ENCODE data around the gene STUM. TPM values are rescaled to one million over a fixed set of nuclear protein-coding genes. Genes with fewer than 3 reads are reported as not detected.

STUM gene
- polyA plus RNA-seq, 1 of the 3 experiments (the other 2 are of a cell fraction) = not detected

- no peak overlapping the region for H3K9ac ChIP-seq
- peaks cover 0 to 2% of the 10 kb centered on the region in 2 experiments; a peak in 1 of 4 replicates for H3K4me1 ChIP-seq (ENCODE audit: control insufficient read depth in 1 of 2, insufficient read depth in 2 of 2, low read depth in 1 of 2, low read length in 1 of 2)
- H3K4me2 ChIP-seq = no peak overlapping the region
- no peaks in the 10 kb centered on the region for H3K36me3 ChIP-seq (replicated peaks in 1 of 2; ENCODE audit: control insufficient read depth in 1 of 2, insufficient read depth in 2 of 2, low read length in 1 of 2)
- ChIA-PET CTCF (interaction anchor here (0.7 to 5.0 kb wide), 9 partner anchors 11 to 145 kb away, joined by 3 to 45 read pairs (median 4); partner anchors contain the start of gene STUM), POLR2A (no interaction called here)
- no peak overlapping the region for H2AFZ ChIP-seq (ENCODE audit: low read depth)
- H3F3A ChIP-seq (replicated peaks; ENCODE audit: insufficient read depth) = no peaks in the 10 kb centered on the region
- H3K79me2 ChIP-seq (ENCODE audit: insufficient read depth) = no peaks in the 10 kb centered on the region
- no peak overlapping the region for H3K27ac ChIP-seq (ENCODE audit: low read depth in 2 of 2, low read length in 1 of 2)
- no peaks in the 10 kb centered on the region for H3K9me3 ChIP-seq
- no peaks in the 10 kb centered on the region for H4K20me1 ChIP-seq (ENCODE audit: insufficient read depth)
- H3K4me3 ChIP-seq (ENCODE audit: low read depth in 2 of 2, low read length in 1 of 2) = no peak overlapping the region
- peaks cover 9% of the 10 kb centered on the region; the same call in 1 of the 2 replicates for H3K27me3 ChIP-seq (ENCODE audit: insufficient read depth)
- peak; percentile 72 for DNase-seq
- TF ChIP-seq CTCF (IDR thresholded peaks at IDR 0.05) (peak; percentile 41; the same call in 1 of the 2 replicates), SIN3A (IDR thresholded peaks at IDR 0.05; ENCODE audit: borderline replicate concordance, low read depth, low read length) (no peak), FOXM1 (IDR thresholded peaks at IDR 0.05; ENCODE audit: low read depth) (no peak)
- no peaks in the 10 kb centered on the region for H3K9me2 ChIP-seq
- 39% methylated on average over 3 of the region's 4 CpGs for WGBS (ENCODE audit: low lambda C conversion rate)
Observed at GRCh38 chr1:226569879-226570547, 21.4 kb downstream of the STUM start.

GRCh38 chr1:226571893-226572292 lies 23.3 kb downstream of the STUM start:
- peaks cover 0 to 9% of the 10 kb centered on the region in 2 experiments; a peak in 1 of 4 replicates for H3K4me1 ChIP-seq (ENCODE audit: control insufficient read depth in 1 of 2, insufficient read depth in 2 of 2, low read depth in 1 of 2, low read length in 1 of 2)
- peaks cover 9% of the 10 kb centered on the region; the same call in 1 of the 2 replicates for H3K27me3 ChIP-seq (ENCODE audit: insufficient read depth)
- no peaks in the 10 kb centered on the region for H4K20me1 ChIP-seq (ENCODE audit: insufficient read depth)
- H3K9me3 ChIP-seq = no peaks in the 10 kb centered on the region
- no peak overlapping the region for H3K9ac ChIP-seq
- H3K79me2 ChIP-seq (ENCODE audit: insufficient read depth) = no peaks in the 10 kb centered on the region
- no peak overlapping the region for H2AFZ ChIP-seq (ENCODE audit: low read depth)
- ChIA-PET CTCF (interaction anchor here (0.7 to 2.0 kb wide), 4 partner anchors 24 to 63 kb away, joined by 3 to 6 read pairs (median 4); partner anchors contain the start of gene STUM), POLR2A (no interaction called here)
- H3F3A ChIP-seq (replicated peaks; ENCODE audit: insufficient read depth) = no peaks in the 10 kb centered on the region
- no peak for DNase-seq
- WGBS (ENCODE audit: low lambda C conversion rate) = 48% methylated on average over 6 of the region's 6 CpGs
- H3K4me2 ChIP-seq = no peak overlapping the region
- no peak overlapping the region for H3K4me3 ChIP-seq (ENCODE audit: low read depth in 2 of 2, low read length in 1 of 2)
- no peaks in the 10 kb centered on the region for H3K36me3 ChIP-seq (replicated peaks in 1 of 2; ENCODE audit: control insufficient read depth in 1 of 2, insufficient read depth in 2 of 2, low read length in 1 of 2)
- no peak overlapping the region for H3K27ac ChIP-seq (ENCODE audit: low read depth in 2 of 2, low read length in 1 of 2)
- no peaks in the 10 kb centered on the region for H3K9me2 ChIP-seq
- no peak for TF ChIP-seq GABPA (IDR thresholded peaks at IDR 0.05; ENCODE audit: low read depth)
- TF ChIP-seq NFIC (IDR thresholded peaks at IDR 0.05; ENCODE audit: borderline replicate concordance) = no peak
- no peak for TF ChIP-seq FOSL2 (IDR thresholded peaks at IDR 0.05; ENCODE audit: borderline replicate concordance, low read depth)
- no peak for TF ChIP-seq PBX3 (IDR thresholded peaks at IDR 0.05)
- TF ChIP-seq RXRA (IDR thresholded peaks at IDR 0.05; ENCODE audit: borderline replicate concordance, low read depth) = no peak
- TF ChIP-seq TEAD4 (IDR thresholded peaks at IDR 0.05; ENCODE audit: borderline replicate concordance, insufficient read depth) = no peak
- TF ChIP-seq ZBTB33 (IDR thresholded peaks at IDR 0.05; ENCODE audit: borderline replicate concordance, low read depth) = no peak
- no peak for TF ChIP-seq REST (IDR thresholded peaks at IDR 0.05; ENCODE audit: low read depth, low read length)
- no peak for TF ChIP-seq MXI1 (IDR thresholded peaks at IDR 0.05; ENCODE audit: low read depth, low read length)
- TF ChIP-seq JUND (IDR thresholded peaks at IDR 0.05) = no peak
- TF ChIP-seq FOXJ3 (CRISPR knock-in tag; IDR thresholded peaks at IDR 0.05) = no peak
- TF ChIP-seq YY1 (IDR thresholded peaks at IDR 0.05; ENCODE audit: low read depth) = no peak
- TF ChIP-seq EZH2phosphoT487 (IDR thresholded peaks at IDR 0.05; ENCODE audit: borderline replicate concordance, low read depth) = no peak
- no peak for TF ChIP-seq RAD21 (IDR thresholded peaks at IDR 0.05; ENCODE audit: low read length)
